Stimulated activated CD8-positive, alpha-beta memory T cell treated with anti-CD3 and anti-CD28 coated beads, Interleukin-15, amount 100 ng/mL, for 24 hours (primary cell): ENCODE measurements around the gene SLC4A7.
A peak's percentile ranks its signal among the peaks of the same experiment; 100 is the strongest.
"Not testable (repeated sequence)": the region's sequence is repeated elsewhere in the genome, so short reads cannot be mapped to it uniquely, and the experiment has no call there.

Source experiments
- DNase-seq: peaks from one replicate; pipeline ENCODE4 v3.0.0-alpha.2; 2020; ENCODE audit warnings: low read depth

SLC4A7 gene

GRCh38 chr3:27484015-27484844, at the start of gene SLC4A7:
Gene SLC4A7 (minus strand): TSS chr3:27484384. CDS start chr3:27484126, 258 bp downstream.
- peak; percentile 99 for DNase-seq

DNA sequence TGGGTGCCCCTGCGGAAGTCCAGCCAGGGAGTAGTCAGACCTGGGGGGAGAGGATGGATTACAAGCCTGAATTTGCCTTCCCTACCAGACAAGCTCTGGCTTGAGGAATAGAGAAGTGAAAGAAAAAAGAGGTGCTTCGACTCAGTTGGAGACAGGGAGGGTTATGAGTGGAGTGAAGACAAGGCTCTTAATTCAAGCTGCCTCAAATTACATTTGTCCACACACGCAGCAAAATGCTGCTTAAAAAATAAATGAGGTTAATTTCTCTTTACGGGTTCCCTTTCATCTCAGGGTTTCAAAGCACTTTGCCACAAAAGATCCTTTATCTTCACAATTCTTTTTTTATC, 49.0 kb upstream of the SLC4A7 start:
- no peak for DNase-seq

DNA sequence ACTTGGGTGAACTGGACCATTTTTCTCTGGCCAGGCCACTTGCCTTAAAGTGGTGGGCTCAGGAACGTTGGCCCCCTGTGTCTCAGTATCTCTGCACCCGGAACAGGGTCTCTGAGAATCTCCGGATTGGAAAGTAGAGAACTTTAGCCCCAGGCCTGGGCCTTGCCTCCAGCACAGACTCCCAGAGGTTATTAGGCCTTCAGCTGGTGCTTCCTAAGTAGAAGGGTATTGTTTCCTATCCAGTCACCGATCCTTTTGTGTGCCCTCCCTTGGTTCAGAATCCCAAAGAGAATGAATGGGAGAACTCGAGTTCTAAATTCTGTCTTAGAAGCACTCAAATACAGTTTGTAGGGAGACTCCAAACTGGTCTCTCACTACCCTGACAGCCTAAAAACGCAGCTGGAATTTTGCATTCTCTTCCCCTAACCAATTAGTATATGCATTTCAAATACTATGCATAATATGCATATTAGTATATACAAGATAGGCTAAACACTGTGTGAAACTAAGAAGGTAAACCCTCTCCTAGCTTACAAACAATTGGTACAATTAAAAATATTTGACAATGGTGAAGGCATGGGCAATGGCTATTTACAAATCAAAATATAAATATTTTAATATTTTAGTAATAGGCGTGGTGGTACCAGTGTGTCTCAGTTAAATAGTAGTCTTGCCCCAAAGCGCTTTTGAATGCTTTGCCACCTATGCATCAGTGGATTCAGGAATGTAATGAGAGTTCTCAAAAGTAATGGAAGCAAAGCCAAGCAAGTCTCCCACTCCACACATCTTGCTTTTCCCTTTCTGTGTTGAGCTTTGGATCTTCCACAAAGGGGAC, 48.5 kb upstream of the SLC4A7 start:
- no peak for DNase-seq

GRCh38 chr3:27531193-27531751, 47.1 kb upstream of the SLC4A7 start:
- DNase-seq: not testable (repeated sequence)

- no peak for DNase-seq
Measured at GRCh38 chr3:27528791-27529190, 44.6 kb upstream of the SLC4A7 start.

DNA sequence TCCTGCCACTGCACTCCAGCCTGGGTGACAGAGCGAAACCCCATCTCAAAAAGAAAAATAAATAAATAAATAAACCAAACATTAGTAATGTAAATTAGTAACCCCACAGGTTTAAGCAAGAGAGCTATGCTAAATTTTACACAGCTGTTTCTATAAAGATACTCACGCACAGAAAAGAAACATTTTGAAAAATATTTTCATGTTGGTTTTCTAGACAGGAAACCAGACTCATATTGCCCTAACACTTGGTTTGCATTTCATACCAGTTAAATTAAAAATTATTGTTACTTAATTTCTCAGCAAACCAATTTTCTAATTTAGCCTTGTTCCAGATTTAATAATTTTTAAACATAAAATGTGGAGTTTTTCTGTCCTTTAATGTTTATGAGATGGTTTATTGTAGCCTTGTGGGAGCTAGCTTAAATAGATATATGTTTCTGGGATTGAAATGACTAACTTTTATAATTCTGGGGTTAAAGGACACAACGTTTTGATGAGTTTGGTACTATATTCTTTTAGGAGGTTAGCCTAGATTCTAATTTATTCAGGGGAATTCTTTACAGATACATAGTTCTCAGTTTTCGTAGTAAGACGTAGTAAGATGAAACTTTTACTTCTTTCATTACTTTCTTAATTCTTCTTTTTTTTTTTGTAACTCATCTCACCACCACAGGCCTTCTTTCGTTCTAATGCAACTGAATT, 42.6 kb upstream of the SLC4A7 start:
- no peak for DNase-seq

GRCh38 chr3:27521872-27522265, 37.7 kb upstream of the SLC4A7 start:
- no peak for DNase-seq

DNA sequence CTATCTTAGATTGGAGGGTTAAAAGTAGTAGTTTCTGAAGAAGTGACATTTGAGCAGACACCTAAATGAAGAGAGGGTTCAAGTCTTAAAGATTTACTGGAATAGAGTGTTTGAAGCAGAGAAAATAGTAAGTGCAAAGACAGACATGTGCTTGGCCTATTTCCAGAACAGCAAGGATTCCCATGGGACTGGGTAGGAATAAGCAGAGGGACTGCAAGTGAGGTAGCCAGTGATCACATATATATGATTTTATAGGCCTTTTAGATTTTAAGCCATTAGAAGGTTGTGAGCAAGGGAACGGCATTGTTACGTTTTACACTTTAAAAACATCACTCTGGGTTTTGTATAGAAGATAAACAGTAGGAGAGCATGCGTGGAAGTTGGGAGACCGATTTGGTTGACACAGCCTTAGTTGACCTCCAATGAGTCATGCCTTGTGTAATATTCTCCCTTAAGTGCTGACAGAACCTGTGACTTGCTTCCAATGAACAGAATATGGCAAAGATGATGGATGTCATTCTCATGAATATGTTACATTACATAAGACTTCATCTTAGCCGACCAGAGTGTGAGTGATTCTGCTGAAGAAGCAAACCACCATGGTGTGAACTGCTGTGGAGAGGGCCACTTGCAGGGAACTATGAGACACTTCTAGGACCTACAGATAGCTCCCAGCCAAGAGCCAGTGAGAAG, 37.1 kb upstream of the SLC4A7 start:
- DNase-seq: no peak

- no peak for DNase-seq
Measured at GRCh38 chr3:27511724-27512422, 27.7 kb upstream of the SLC4A7 start.

DNA sequence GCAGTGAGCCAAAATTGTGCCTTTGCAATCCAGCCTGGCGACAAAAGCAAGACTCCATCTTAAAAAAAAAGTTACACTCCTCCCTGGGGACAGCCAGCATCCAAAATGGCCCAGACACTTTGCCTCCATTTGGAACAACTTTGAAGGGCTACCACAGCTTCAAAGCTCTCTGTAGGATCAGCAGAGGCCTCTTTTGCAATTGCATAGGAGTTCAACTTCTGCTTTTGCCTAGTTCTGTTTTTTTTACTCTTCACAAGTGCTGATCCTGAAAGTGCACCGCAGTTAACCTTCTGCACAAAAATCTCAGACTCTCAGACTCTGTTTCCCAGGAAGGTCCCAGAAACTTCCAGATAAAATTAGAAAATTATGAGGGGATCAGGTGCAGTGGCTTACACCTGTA, 25.2 kb upstream of the SLC4A7 start:
- no peak for DNase-seq

DNA sequence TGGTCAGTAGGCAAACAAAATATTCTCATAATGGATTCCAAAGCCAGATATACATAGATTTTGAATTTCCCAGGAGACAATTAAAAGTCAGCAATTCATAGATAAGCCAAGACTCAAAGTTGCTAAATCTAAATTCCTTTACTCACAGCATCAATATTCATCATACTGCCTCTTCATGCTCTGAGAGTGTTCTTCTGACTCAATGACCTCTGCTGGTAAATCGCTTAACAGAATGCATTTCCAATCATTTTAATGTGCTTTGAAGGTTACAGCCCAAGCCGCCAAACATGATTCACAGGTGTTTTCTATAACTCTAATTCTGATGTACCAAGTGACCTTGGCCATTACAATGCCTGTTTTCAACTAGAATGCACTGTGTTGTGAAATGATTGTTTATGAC, 24.2 kb upstream of the SLC4A7 start:
- no peak for DNase-seq

DNA sequence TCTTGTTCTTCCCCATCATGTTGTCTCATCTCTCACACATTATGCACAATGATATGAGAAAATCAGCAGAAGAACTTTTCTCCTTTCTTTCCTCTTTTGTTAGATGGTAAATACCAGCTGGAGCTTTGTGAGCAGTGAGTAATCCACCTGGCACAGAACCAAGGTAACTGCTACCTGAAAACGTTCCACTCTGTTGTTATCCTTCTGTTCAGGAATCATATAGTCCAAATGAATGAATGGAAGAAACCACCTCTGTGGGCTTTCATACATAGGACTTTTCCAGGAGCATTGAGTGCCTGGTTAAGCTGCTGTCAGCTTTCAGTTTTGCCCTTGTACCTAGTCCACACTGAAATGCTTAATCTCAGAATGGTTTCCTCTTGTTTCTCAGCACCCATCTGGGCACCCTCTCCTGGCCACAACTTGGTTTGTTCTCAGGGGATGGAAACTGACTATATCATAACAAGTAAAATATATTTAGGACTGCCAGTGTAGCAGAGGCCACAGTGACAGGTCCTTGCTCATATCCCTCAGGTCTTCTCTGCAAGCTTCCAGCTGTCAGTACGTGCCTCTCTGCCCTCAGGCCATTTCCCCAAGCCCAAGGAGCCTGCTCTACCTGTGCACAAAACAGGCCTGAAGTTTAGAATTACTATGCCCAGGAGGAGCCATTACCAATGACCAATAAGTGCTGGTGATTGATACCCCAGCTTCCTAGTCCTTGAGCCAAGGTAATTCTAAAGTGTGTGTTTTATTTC, 23.5 kb upstream of the SLC4A7 start:
- no peak for DNase-seq

- DNase-seq: no peak
Measured at GRCh38 chr3:27507111-27507510, 22.9 kb upstream of the SLC4A7 start.

- DNase-seq: no peak
Measured at GRCh38 chr3:27504749-27505148, 20.6 kb upstream of the SLC4A7 start.

DNA sequence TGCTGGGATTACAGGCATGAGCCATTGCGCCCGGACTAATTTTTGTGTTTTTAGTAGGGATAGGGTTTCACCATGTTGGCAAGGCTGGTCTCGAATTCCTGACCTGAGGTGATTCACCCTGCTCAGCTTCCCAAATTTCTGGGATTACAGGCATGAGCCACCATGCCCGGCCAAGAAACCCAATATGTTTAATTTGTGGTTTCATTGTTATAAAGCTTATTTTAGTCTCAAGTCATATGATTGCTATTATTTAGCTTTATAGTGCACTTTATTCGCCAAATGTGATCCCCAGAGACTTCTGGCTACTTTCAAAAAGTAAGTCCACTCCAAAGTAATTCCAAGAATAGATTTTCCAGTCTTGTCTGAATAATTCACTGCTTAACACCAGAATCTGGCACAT, 19.3 kb upstream of the SLC4A7 start:
- DNase-seq: no peak

- DNase-seq: no peak
Measured at GRCh38 chr3:27501759-27502158, 17.6 kb upstream of the SLC4A7 start.

- no peak for DNase-seq
Measured at GRCh38 chr3:27500986-27501385, 16.8 kb upstream of the SLC4A7 start.

- no peak for DNase-seq
Measured at GRCh38 chr3:27500035-27500434, 15.9 kb upstream of the SLC4A7 start.

- DNase-seq: no peak
Measured at GRCh38 chr3:27494784-27495183, 10.6 kb upstream of the SLC4A7 start.

GRCh38 chr3:27488821-27489220, 4.6 kb upstream of the SLC4A7 start:
- DNase-seq: no peak
